ENCODE results near the gene ADAM12.

Gene ADAM12

DNA sequence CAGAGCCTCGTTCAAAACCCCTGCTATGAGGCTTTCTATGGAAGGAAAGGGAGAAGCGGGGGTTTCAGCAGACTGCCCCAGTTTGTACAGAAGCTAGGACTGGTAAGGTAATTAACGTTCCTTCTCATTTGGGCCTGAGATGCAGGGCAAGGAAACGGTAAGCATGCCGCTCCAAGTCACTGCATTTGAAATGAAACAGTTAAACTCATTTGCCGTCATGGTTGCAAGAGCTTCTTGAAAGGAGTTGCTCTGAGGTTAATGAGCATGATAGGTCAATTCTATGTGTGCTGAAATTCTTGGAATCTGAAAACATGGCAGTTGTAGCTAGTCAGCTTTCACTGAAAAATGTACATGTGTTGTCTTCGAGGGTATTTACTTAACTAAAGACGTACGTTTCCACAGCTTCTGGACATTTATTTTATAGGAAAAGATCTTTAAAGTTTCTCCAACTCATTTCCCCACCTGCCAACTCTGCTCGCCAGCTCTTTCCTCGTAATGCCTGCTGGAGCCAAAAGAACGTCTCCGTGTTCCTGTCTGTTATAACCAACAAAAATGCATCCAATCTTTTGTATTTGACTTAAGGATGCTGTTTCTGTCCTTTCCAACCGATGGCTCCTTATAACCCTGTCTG is 73.3 kb downstream of the ADAM12 start:
- no peak overlapping the region for H3K4me3 ChIP-seq (ENCODE audit: low read length)
- peaks cover 2% of the 10 kb centered on the region for H3K9me3 ChIP-seq (ENCODE audit: low read length)
- no peaks in the 10 kb centered on the region for H3K4me1 ChIP-seq (ENCODE audit: insufficient read depth, low read length)
- no peaks in the 10 kb centered on the region for H3K36me3 ChIP-seq (ENCODE audit: insufficient read depth, low read length)
- H3K27me3 ChIP-seq (ENCODE audit: insufficient read depth, low read length) = no peaks in the 10 kb centered on the region
- no peak overlapping the region for H2AFZ ChIP-seq (ENCODE audit: low read depth, low read length)

- Histone ChIP-seq H2AFZ (ENCODE audit: low read depth, low read length) (no peak overlapping the region), H3K9me3 (ENCODE audit: low read length) (no peaks in the 10 kb centered on the region), H3K27me3 (ENCODE audit: insufficient read depth, low read length) (no peaks in the 10 kb centered on the region), H3K4me3 (ENCODE audit: low read length) (no peak overlapping the region), H3K4me1 (ENCODE audit: insufficient read depth, low read length) (no peaks in the 10 kb centered on the region), H3K36me3 (ENCODE audit: insufficient read depth, low read length) (no peaks in the 10 kb centered on the region)
Observed at GRCh38 chr10:126312167-126312566, 76.1 kb downstream of the ADAM12 start.

DNA sequence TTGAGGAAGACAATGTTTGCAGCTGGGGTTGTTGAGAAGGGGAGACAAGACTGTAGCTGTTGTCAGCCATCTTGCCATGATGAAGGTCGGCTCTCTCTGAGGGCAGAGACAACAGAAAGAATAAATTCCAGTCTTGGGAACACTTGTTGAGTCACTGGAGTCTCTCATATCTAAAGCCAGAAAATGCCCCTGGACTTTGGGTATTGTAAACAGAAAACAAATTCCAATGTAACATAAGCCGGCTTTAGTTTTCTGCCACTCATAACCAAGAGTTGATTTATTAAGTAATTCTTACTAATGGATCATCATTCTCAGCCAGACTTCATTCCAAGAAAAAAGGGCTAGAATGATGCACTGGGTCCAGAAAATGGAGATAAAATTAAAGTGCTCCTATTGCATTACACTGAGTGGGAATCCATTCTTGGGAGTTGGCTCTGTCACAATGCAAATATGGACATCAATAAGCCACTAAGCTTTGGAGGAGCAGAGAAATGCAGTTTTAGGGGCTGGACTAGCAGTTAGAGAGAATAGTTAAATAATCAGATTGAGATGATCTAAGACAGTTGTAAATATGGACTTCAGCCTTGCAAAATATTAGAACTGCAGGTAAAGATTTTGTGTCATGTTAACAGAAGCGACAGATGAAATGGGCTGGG is 78.9 kb downstream of the ADAM12 start:
- Histone ChIP-seq H3K36me3 (ENCODE audit: insufficient read depth, low read length) (no peaks in the 10 kb centered on the region), H3K4me3 (ENCODE audit: low read length) (no peak overlapping the region), H3K27me3 (ENCODE audit: insufficient read depth, low read length) (no peaks in the 10 kb centered on the region), H2AFZ (ENCODE audit: low read depth, low read length) (no peak overlapping the region), H3K4me1 (ENCODE audit: insufficient read depth, low read length) (no peaks in the 10 kb centered on the region), H3K9me3 (ENCODE audit: low read length) (no peaks in the 10 kb centered on the region)

- H3K4me1 ChIP-seq (ENCODE audit: insufficient read depth, low read length) = peaks cover 5% of the 10 kb centered on the region
- H3K9me3 ChIP-seq (ENCODE audit: low read length) = peaks cover 2% of the 10 kb centered on the region
- no peaks in the 10 kb centered on the region for H3K27me3 ChIP-seq (ENCODE audit: insufficient read depth, low read length)
- H2AFZ ChIP-seq (ENCODE audit: low read depth, low read length) = no peak overlapping the region
- H3K4me3 ChIP-seq (ENCODE audit: low read length) = no peak overlapping the region
- H3K36me3 ChIP-seq (ENCODE audit: insufficient read depth, low read length) = no peaks in the 10 kb centered on the region
Observed at GRCh38 chr10:126302826-126303665, 85.2 kb downstream of the ADAM12 start.

DNA sequence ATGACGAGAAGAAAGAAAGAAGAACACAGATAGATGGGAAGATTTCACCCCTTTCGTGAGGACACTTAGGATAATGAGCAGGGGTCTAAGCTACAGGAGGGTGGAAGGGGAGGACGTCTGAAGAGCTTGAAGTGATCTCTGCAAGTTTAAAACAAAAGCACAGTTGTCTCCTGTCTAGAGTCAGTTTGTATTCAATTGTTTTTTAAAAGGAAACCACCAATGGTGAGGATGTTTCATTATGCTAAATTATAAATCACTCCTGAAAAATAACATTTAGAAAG is 85.9 kb downstream of the ADAM12 start:
- no peak overlapping the region for H2AFZ ChIP-seq (ENCODE audit: low read depth, low read length)
- peaks cover 5% of the 10 kb centered on the region for H3K4me1 ChIP-seq (ENCODE audit: insufficient read depth, low read length)
- peaks cover 2% of the 10 kb centered on the region for H3K9me3 ChIP-seq (ENCODE audit: low read length)
- no peak overlapping the region for H3K4me3 ChIP-seq (ENCODE audit: low read length)
- H3K27me3 ChIP-seq (ENCODE audit: insufficient read depth, low read length) = no peaks in the 10 kb centered on the region
- H3K36me3 ChIP-seq (ENCODE audit: insufficient read depth, low read length) = no peaks in the 10 kb centered on the region

GRCh38 chr10:126301701-126302475 is 86.4 kb downstream of the ADAM12 start:
- H3K4me1 ChIP-seq (ENCODE audit: insufficient read depth, low read length) = peaks cover 5% of the 10 kb centered on the region
- no peak overlapping the region for H3K4me3 ChIP-seq (ENCODE audit: low read length)
- no peak overlapping the region for H2AFZ ChIP-seq (ENCODE audit: low read depth, low read length)
- peaks cover 2% of the 10 kb centered on the region for H3K9me3 ChIP-seq (ENCODE audit: low read length)
- no peaks in the 10 kb centered on the region for H3K36me3 ChIP-seq (ENCODE audit: insufficient read depth, low read length)
- H3K27me3 ChIP-seq (ENCODE audit: insufficient read depth, low read length) = no peaks in the 10 kb centered on the region

- Histone ChIP-seq H3K4me3 (ENCODE audit: low read length) (no peak overlapping the region), H2AFZ (ENCODE audit: low read depth, low read length) (no peak overlapping the region), H3K36me3 (ENCODE audit: insufficient read depth, low read length) (no peaks in the 10 kb centered on the region), H3K27me3 (ENCODE audit: insufficient read depth, low read length) (no peaks in the 10 kb centered on the region), H3K4me1 (ENCODE audit: insufficient read depth, low read length) (no peaks in the 10 kb centered on the region), H3K9me3 (ENCODE audit: low read length) (peaks cover 2% of the 10 kb centered on the region)
Observed at GRCh38 chr10:126294451-126294850, 93.8 kb downstream of the ADAM12 start.

- H3K27me3 ChIP-seq (ENCODE audit: insufficient read depth, low read length) = no peaks in the 10 kb centered on the region
- H3K9me3 ChIP-seq (ENCODE audit: low read length) = no peaks in the 10 kb centered on the region
- no peaks in the 10 kb centered on the region for H3K4me1 ChIP-seq (ENCODE audit: insufficient read depth, low read length)
- no peak overlapping the region for H3K4me3 ChIP-seq (ENCODE audit: low read length)
- H3K36me3 ChIP-seq (ENCODE audit: insufficient read depth, low read length) = no peaks in the 10 kb centered on the region
- no peak overlapping the region for H2AFZ ChIP-seq (ENCODE audit: low read depth, low read length)
Observed at GRCh38 chr10:126290232-126290631, 98.0 kb downstream of the ADAM12 start.

- H3K4me1 ChIP-seq (ENCODE audit: insufficient read depth, low read length) = no peaks in the 10 kb centered on the region
- no peak overlapping the region for H2AFZ ChIP-seq (ENCODE audit: low read depth, low read length)
- H3K36me3 ChIP-seq (ENCODE audit: insufficient read depth, low read length) = no peaks in the 10 kb centered on the region
- no peaks in the 10 kb centered on the region for H3K9me3 ChIP-seq (ENCODE audit: low read length)
- H3K4me3 ChIP-seq (ENCODE audit: low read length) = no peak overlapping the region
- H3K27me3 ChIP-seq (ENCODE audit: insufficient read depth, low read length) = no peaks in the 10 kb centered on the region
Observed at GRCh38 chr10:126288547-126289493, 99.5 kb downstream of the ADAM12 start.

DNA sequence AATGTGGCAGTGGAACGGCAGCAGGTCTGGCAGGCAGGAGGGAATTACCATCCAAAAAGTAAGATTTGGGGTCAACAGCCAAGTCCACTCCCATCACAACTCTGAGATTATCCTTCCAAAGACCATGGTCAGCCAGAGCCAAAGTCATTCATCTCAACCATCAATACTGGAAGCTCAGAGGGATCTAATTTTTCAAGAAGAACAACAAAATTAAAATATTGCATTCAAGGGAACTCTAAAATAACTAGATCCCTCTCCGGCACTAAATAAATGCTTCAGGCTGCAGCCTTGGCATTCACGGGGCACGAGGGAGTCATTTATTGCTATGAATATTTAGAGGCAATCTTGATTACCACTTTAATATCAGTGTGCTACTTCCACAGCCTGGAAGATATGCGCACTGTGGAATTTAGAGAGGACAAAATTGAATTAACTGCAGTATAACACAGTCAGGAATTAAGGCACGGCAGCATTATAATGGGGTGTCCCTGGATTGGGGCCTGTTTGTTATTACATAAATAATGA is 102.0 kb downstream of the ADAM12 start:
- H3K4me3 ChIP-seq (ENCODE audit: low read length) = no peak overlapping the region
- H3K36me3 ChIP-seq (ENCODE audit: insufficient read depth, low read length) = no peaks in the 10 kb centered on the region
- no peaks in the 10 kb centered on the region for H3K9me3 ChIP-seq (ENCODE audit: low read length)
- H2AFZ ChIP-seq (ENCODE audit: low read depth, low read length) = no peak overlapping the region
- H3K27me3 ChIP-seq (ENCODE audit: insufficient read depth, low read length) = no peaks in the 10 kb centered on the region
- no peaks in the 10 kb centered on the region for H3K4me1 ChIP-seq (ENCODE audit: insufficient read depth, low read length)

DNA sequence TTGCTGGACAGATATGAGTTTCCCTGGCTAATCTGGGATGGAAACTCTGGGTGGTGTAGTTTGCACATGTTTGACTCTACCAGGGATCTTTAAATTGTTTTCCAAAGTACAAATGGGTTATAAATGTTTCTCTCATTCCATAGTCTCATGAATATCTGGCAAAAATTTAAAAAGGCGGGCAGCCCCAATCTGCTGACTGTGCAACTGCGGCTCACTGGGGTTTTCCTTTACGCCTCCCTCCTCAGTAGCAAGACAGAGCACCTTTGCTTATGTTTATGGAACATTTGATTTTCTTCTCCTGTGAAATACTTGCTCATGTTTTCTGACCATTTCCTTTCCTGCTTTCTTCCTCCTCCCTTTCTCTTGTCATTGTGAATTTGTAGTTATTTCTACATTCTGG is 105.0 kb downstream of the ADAM12 start:
- Histone ChIP-seq H3K4me3 (ENCODE audit: low read length) (no peak overlapping the region), H3K36me3 (ENCODE audit: insufficient read depth, low read length) (no peaks in the 10 kb centered on the region), H3K27me3 (ENCODE audit: insufficient read depth, low read length) (no peaks in the 10 kb centered on the region), H3K4me1 (ENCODE audit: insufficient read depth, low read length) (no peaks in the 10 kb centered on the region), H3K9me3 (ENCODE audit: low read length) (no peaks in the 10 kb centered on the region), H2AFZ (ENCODE audit: low read depth, low read length) (no peak overlapping the region)

GRCh38 chr10:126278851-126279250 is 109.4 kb downstream of the ADAM12 start:
- no peaks in the 10 kb centered on the region for H3K36me3 ChIP-seq (ENCODE audit: insufficient read depth, low read length)
- no peaks in the 10 kb centered on the region for H3K27me3 ChIP-seq (ENCODE audit: insufficient read depth, low read length)
- H3K4me3 ChIP-seq (ENCODE audit: low read length) = no peak overlapping the region
- peaks cover 1% of the 10 kb centered on the region for H3K9me3 ChIP-seq (ENCODE audit: low read length)
- H2AFZ ChIP-seq (ENCODE audit: low read depth, low read length) = no peak overlapping the region
- H3K4me1 ChIP-seq (ENCODE audit: insufficient read depth, low read length) = no peaks in the 10 kb centered on the region
